WTC11 (cell line): ENCODE measurements around the gene ERICH6B. TPM values are rescaled to one million over a fixed set of nuclear protein-coding genes. Genes with fewer than 3 reads are reported as not detected.

ENCODE experiments used
- ATAC-seq: fragments of 200-7000 bp; cut with Tn5 transposase; 2 replicates; pipeline ENCODE4 v1.10.0; 2021; ENCODE audit warnings: mild to moderate bottlenecking, moderate library complexity
- CTCF ChIA-PET: fragments of 300-600 bp; sonication (Branson Sonifier 250); formaldehyde crosslinking; loops from one replicate; lab custom pipeline; 2021; ENCODE audit warnings: antibody characterized with exemption; lab: Charles Lee
- POLR2A ChIA-PET: fragments of 350-600 bp; sonication (Branson Sonifier 250); formaldehyde crosslinking; loops from one replicate; lab custom pipeline; 2021; ENCODE audit warnings: antibody characterized with exemption; lab: Charles Lee
- DNase-seq: peaks from one replicate; pipeline ENCODE4 v3.0.0; 2021; ENCODE audit warnings: low spot score
- H3K27ac Mint-ChIP-seq: 2 replicates; pipeline ENCODE4 v1.8.0; 2021; ENCODE audit warnings: mixed read lengths
- H3K27me3 Mint-ChIP-seq: 2 replicates; pipeline ENCODE4 v1.8.0; 2021; ENCODE audit warnings: low read depth, mild to moderate bottlenecking, moderate library complexity, mixed read lengths
- H3K36me3 Mint-ChIP-seq: 2 replicates; pipeline ENCODE4 v1.8.0; 2021; ENCODE audit warnings: mixed read lengths
- H3K4me1 Mint-ChIP-seq: 2 replicates; pipeline ENCODE4 v1.8.0; 2022; ENCODE audit warnings: mixed read lengths
- H3K4me3 Mint-ChIP-seq: 2 replicates; pipeline ENCODE4 v1.8.0; 2021; ENCODE audit warnings: mild to moderate bottlenecking, moderate library complexity, mixed read lengths
- H3K9me3 Mint-ChIP-seq: 2 replicates; pipeline ENCODE4 v1.8.0; 2021; ENCODE audit warnings: mixed read lengths
- ATF2 ChIP-seq: sonication (generic); formaldehyde crosslinking; IDR thresholded peaks from 2 replicates; pipeline ENCODE4 v1.8.1; 2022; ENCODE audit warnings: low read depth, missing genetic modification reagents, borderline replicate concordance
- CREM ChIP-seq: sonication (generic); formaldehyde crosslinking; IDR thresholded peaks from 2 replicates; pipeline ENCODE4 v1.8.1; 2022; ENCODE audit warnings: mild to moderate bottlenecking, missing genetic modification reagents, moderate library complexity
- E2F5 ChIP-seq: sonication (generic); formaldehyde crosslinking; IDR thresholded peaks from 2 replicates; pipeline ENCODE4 v1.8.1; 2022; ENCODE audit warnings: mild to moderate bottlenecking, moderate library complexity, missing genetic modification reagents
- ELF4 ChIP-seq: sonication (generic); formaldehyde crosslinking; IDR thresholded peaks from 2 replicates; pipeline ENCODE4 v1.8.1; 2022; ENCODE audit warnings: low read depth, mild to moderate bottlenecking, moderate library complexity, missing genetic modification reagents
- FOXK1 ChIP-seq: sonication (generic); formaldehyde crosslinking; IDR thresholded peaks from 2 replicates; pipeline ENCODE4 v1.8.0; 2022; ENCODE audit warnings: mild to moderate bottlenecking, moderate library complexity, missing genetic modification reagents
- GRHL2 ChIP-seq: fragments of 250-450 bp; sonication (Bioruptor Pico); IDR thresholded peaks from 2 replicates; pipeline ENCODE4 v1.8.0; 2022; ENCODE audit warnings: mild to moderate bottlenecking, moderate library complexity; ENCODE audit not compliant: insufficient replicate concordance, severe bottlenecking
- HMGXB4 ChIP-seq: sonication (generic); formaldehyde crosslinking; IDR thresholded peaks from 2 replicates; pipeline ENCODE4 v1.8.1; 2023; ENCODE audit warnings: mild to moderate bottlenecking, moderate library complexity, missing genetic modification reagents
- IRF1 ChIP-seq: sonication (generic); formaldehyde crosslinking; IDR thresholded peaks from 2 replicates; pipeline ENCODE4 v1.8.0; 2023; ENCODE audit warnings: missing genetic modification reagents
- MAX ChIP-seq: sonication (generic); formaldehyde crosslinking; IDR thresholded peaks from 2 replicates; pipeline ENCODE4 v1.8.0; 2022; ENCODE audit warnings: mild to moderate bottlenecking, missing genetic modification reagents
- MXD4 ChIP-seq: fragments of 250-450 bp; sonication (Bioruptor Pico); IDR thresholded peaks from 2 replicates; pipeline ENCODE4 v1.8.0; 2021; ENCODE audit warnings: mild to moderate bottlenecking, moderate library complexity, borderline replicate concordance
- NFATC4 ChIP-seq: fragments of 250-450 bp; sonication (Bioruptor Pico); IDR thresholded peaks from 2 replicates; pipeline ENCODE4 v1.9.0; 2021; ENCODE audit warnings: mild to moderate bottlenecking
- NFE2L1 ChIP-seq: sonication (generic); formaldehyde crosslinking; IDR thresholded peaks from 2 replicates; pipeline ENCODE4 v1.8.1; 2023; ENCODE audit warnings: missing genetic modification reagents
- NFYB ChIP-seq: sonication (generic); formaldehyde crosslinking; conservative IDR thresholded peaks from 2 replicates; pipeline ENCODE4 v1.8.0; 2022; ENCODE audit warnings: low read depth, missing genetic modification reagents
- RORB ChIP-seq: fragments of 250-450 bp; sonication (Bioruptor Pico); IDR thresholded peaks from 2 replicates; pipeline ENCODE4 v1.9.0; 2021; ENCODE audit warnings: mild to moderate bottlenecking
- SMAD3 ChIP-seq: sonication (generic); formaldehyde crosslinking; IDR thresholded peaks from 2 replicates; pipeline ENCODE4 v1.8.0; 2022; ENCODE audit warnings: missing genetic modification reagents, mild to moderate bottlenecking, borderline replicate concordance
- TEAD1 ChIP-seq: sonication (generic); formaldehyde crosslinking; IDR thresholded peaks from 2 replicates; pipeline ENCODE4 v1.8.0; 2022; ENCODE audit warnings: mild to moderate bottlenecking, missing genetic modification reagents
- ZNF121 ChIP-seq: sonication (generic); formaldehyde crosslinking; IDR thresholded peaks from 2 replicates; pipeline ENCODE4 v1.8.0; 2023; ENCODE audit warnings: missing genetic modification reagents
- ZNF138 ChIP-seq: sonication (generic); formaldehyde crosslinking; conservative IDR thresholded peaks from 2 replicates; pipeline ENCODE4 v1.8.1; 2022; ENCODE audit warnings: mild to moderate bottlenecking, moderate library complexity, missing genetic modification reagents
- ZNF219 ChIP-seq: sonication (generic); formaldehyde crosslinking; IDR thresholded peaks from 2 replicates; pipeline ENCODE4 v1.8.0; 2023; ENCODE audit warnings: missing genetic modification reagents, mild to moderate bottlenecking, borderline replicate concordance
- ZNF423 ChIP-seq: fragments of 250-450 bp; sonication (Bioruptor Pico); IDR thresholded peaks from 2 replicates; pipeline ENCODE4 v2.1.2; 2022; ENCODE audit warnings: mild to moderate bottlenecking, moderate library complexity
- ZNF512 ChIP-seq: sonication (generic); formaldehyde crosslinking; IDR thresholded peaks from 2 replicates; pipeline ENCODE4 v1.8.1; 2022; ENCODE audit warnings: missing genetic modification reagents, borderline replicate concordance
- ZNF532 ChIP-seq: fragments of 250-450 bp; sonication (Bioruptor Pico); IDR thresholded peaks from 2 replicates; pipeline ENCODE4 v1.9.0; 2021; ENCODE audit warnings: mild to moderate bottlenecking, borderline replicate concordance
- total RNA-seq: library from RNA; stranded (reverse); gene quantifications from 3 replicates; pipeline ENCODE4 v1.2.3, GENCODE V29; 2021

Gene ERICH6B
- total RNA-seq, 1 experiment from 2014 or later, result not detected

GRCh38 chr13:45596800-45597475 is 18.6 kb downstream of the ERICH6B start:
- no peak overlapping the region for H3K27ac Mint-ChIP-seq
- CTCF ChIA-PET, result no interaction called here
- DNase-seq (no peak), ATAC-seq (no peak)
- no peaks in the 10 kb centered on the region for H3K36me3 Mint-ChIP-seq
- no peaks in the 10 kb centered on the region for H3K4me1 Mint-ChIP-seq
- no peaks in the 10 kb centered on the region for H3K9me3 Mint-ChIP-seq
- TF ChIP-seq ZNF138 (CRISPR knock-in tag) (no peak), RORB (CRISPR knock-in tag) (no peak), ZNF121 (CRISPR knock-in tag) (no peak), NFATC4 (no peak), ZNF219 (CRISPR knock-in tag) (no peak), ZNF532 (CRISPR knock-in tag) (no peak), GRHL2 (CRISPR knock-in tag) (no peak), HMGXB4 (no peak), FOXK1 (CRISPR knock-in tag) (no peak)
- TF ChIP-seq, all 79 proteins: peak for 0
- Mint-ChIP-seq H3K27me3 (peaks cover 5% of the 10 kb centered on the region), H3K4me3 (no peak overlapping the region)
- POLR2A ChIA-PET, result no interaction called here

- no peak for ATAC-seq
Observed at GRCh38 chr13:45595965-45596364, 19.6 kb downstream of the ERICH6B start.

GRCh38 chr13:45594764-45595163 is 20.8 kb downstream of the ERICH6B start:
- H3K27me3 Mint-ChIP-seq, result peaks cover 5% of the 10 kb centered on the region
- H3K27ac Mint-ChIP-seq, result no peak overlapping the region
- no peaks in the 10 kb centered on the region for H3K36me3 Mint-ChIP-seq
- no peak overlapping the region for H3K4me3 Mint-ChIP-seq
- ChIA-PET CTCF (no interaction called here), POLR2A (no interaction called here)
- DNase-seq, result no peak
- H3K9me3 Mint-ChIP-seq, result no peaks in the 10 kb centered on the region
- no peaks in the 10 kb centered on the region for H3K4me1 Mint-ChIP-seq
- no peak for ATAC-seq
- TF ChIP-seq MXD4 (CRISPR knock-in tag), result no peak
- no peak for TF ChIP-seq SMAD3 (CRISPR knock-in tag)
- no peak for TF ChIP-seq FOXK1 (CRISPR knock-in tag)
- TF ChIP-seq ATF2 (CRISPR knock-in tag), result no peak
- TF ChIP-seq ZNF512 (CRISPR knock-in tag), result no peak
- TF ChIP-seq MAX (CRISPR knock-in tag), result no peak
- no peak for TF ChIP-seq CREM
- TF ChIP-seq ZNF423 (CRISPR knock-in tag), result no peak

More at GRCh38 chr13:45595965-45596364, 19.6 kb downstream of the ERICH6B start:
- POLR2A ChIA-PET, result interaction anchor here (0.7 kb wide), 1 partner anchor 170 kb away, joined by 3 read pairs; no protein-coding TSS in a partner anchor
- Mint-ChIP-seq H3K27ac (no peak overlapping the region), H3K4me1 (no peaks in the 10 kb centered on the region), H3K4me3 (no peak overlapping the region), H3K27me3 (peaks cover 5% of the 10 kb centered on the region), H3K9me3 (no peaks in the 10 kb centered on the region), H3K36me3 (no peaks in the 10 kb centered on the region)
- no peak for DNase-seq
- TF ChIP-seq NFYB (CRISPR knock-in tag) (no peak), IRF1 (CRISPR knock-in tag) (no peak), NFE2L1 (CRISPR knock-in tag) (no peak), E2F5 (no peak), ELF4 (no peak), TEAD1 (CRISPR knock-in tag) (no peak), CREM (no peak)
- CTCF ChIA-PET, result no interaction called here
